ENCODE measurements around the gene PDE1A.
"Not testable (repeated sequence)": the region's sequence is repeated elsewhere in the genome, so short reads cannot be mapped to it uniquely, and the experiment has no call there.

PDE1A gene

DNA sequence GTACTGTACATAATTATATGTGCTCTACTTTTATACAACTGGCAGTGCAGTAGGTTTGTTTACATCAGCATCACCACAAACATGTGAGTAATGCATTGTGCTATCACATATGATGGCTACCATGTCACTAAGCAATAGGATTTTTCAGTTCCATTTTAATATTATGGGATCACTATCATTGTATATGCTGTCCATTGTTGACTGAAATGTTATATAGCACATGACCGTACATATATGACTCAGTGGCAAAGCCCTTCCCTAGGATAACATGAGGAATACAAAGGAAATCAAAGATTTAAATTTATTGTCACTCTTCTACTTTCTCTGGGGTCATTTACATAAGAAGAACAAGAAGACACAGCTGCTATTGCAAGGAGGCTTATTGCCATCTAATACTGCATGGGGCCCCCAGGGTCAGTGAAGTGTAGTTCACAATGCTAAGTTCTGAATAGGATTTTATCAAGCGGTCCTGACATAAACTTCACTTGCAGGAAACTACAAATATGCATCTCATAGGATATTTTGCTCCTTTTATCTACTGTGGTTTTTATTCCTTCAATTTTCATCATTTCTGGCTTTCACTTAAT is 21.8 kb downstream of the PDE1A start:
- no peak for DNase-seq

DNA sequence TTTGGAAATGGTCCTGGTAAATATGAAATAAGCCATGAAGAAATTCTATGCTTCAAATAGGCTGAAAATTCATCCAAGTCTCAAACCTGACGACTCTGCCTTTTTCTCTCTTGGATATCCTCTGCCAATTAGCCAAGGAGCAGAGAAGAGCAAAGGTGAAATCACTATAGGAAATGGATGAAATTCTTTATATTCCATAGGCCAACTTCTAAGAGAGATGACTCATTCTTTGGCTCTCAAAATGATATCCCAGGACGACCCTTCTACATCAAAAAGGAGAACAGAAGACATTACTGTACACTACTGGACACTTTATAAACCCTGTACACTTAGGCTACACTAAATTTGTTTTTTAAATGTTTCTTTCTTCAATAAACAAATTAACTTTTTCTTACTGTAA is 22.7 kb downstream of the PDE1A start:
- DNase-seq: no peak

DNA sequence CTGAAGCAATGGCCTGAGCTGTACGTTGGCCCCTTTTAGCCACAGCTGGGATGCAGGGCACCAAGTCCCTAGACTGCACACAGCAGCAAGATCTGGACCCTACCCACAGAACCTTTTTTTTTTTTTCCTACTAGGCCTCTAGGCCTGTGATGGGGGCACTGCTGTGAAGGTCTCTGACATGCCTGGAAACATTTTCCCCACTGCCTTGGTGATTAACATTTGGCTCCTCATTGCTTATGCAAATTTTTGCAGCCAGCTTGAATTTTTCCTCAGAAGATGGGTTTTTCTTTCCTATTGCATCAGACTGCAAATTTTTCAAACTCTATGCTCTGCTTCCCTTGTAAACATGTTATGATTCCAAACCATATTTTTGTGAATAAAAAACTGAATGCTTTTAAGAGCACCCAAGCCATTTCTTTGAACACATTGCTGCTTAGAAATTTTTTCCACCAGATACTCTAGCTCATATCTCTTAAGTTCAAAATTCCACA is 33.5 kb downstream of the PDE1A start:
- no peak for DNase-seq

DNA sequence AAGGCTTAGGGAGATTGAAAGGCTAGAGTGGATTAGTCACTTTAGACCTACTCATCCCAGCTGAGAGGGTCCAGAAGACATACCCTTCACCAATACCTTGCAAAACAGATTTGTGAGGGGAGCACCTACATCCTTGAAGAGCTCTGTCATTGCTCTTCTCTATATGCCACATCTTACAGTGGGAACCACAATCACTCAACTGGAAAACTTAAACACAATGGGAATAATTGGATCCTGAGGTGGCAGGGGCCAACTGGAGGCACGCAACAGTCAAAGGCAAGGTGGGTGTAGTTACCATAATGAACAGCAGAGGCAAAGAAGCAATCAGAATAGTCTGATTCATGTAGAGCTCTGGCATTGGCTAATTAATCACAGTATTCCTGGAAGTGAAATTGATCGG is 35.4 kb downstream of the PDE1A start:
- DNase-seq: no peak

DNA sequence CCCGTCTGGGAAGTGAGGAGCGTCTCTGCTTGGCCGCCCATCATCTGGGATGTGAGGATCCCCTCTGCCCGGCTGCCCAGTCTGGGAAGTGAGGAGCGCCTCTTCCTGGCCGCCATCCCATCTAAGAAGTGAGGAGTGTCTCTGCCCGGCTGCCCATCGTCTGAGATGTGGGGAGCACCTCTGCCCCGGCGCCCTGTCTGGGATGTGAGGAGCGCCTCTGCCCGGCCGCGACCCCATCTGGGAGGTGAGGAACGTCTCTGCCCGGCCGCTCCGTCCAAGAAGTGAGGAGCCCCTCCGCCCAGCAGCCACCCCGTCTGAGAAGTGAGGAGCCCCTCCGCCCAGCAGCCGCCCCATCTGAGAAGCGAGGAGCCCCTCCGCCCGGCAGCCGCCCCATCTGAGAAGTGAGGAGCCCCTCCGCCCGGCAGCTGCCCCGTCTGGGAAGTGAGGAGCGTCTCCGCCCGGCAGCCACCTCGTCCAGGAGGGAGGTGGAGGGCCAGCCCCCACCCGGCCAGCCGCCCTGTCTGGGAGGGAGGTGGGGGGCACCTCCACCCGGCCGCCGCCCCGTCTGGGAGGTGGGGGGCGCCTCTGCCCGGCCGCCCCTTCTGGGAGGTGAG is 40.5 kb downstream of the PDE1A start:
- DNase-seq: not testable (repeated sequence)

DNA sequence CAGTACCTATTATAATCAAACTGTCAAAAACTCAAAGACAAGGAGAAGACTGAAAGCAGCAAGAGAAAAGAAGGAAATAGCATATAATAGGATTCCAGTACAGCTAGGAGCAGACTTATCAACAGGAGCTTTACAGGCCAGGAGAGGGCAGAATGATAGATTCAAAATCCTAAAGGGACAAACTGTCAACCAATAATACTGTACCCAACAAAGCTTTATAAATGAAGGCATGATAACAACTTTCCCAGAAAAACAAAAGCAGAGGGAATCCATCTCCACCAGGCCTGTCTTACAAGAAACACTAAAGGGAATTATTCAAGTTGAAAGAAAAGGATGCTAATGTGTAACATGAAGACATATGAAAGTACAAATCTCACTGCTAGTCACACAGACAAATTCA is 42.0 kb downstream of the PDE1A start:
- no peak for DNase-seq

DNA sequence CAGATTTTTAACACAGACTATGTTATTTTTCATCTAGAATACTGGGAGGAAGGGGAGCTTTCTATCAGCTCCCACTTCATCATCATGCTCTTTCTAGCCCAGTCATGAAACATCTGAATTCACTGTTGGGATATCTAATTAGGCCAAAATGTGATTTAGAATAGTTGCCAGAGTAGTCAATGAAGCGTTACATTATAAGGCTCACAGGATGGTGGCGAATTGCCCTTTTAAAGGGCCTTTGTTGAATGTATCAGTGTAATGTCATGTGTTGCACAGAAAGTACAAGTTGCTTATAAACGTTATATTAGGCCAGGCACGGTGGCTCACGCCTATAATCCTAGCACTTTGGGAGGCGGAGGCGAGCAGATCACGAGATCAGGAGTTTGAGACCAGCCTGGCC is 45.6 kb downstream of the PDE1A start:
- no peak for DNase-seq

DNA sequence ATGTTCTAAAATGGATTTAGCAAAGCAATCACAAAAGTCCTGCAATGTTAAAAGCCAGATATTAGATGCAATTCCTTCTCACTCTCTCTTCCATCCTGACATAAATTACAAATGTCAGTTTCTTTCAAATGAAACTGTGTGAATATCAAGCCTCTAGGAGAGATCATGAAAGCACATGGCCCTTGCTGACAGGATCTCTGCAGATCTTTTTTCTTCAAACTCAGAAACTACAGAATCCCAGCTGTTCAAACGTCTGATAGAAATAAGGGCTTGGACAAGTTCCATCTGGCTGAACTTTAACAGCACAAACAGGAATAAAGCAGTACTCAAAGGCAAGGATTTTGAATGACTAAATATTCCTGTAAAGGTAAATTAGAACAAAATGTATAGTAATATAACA is 47.6 kb downstream of the PDE1A start:
- no peak for DNase-seq

DNA sequence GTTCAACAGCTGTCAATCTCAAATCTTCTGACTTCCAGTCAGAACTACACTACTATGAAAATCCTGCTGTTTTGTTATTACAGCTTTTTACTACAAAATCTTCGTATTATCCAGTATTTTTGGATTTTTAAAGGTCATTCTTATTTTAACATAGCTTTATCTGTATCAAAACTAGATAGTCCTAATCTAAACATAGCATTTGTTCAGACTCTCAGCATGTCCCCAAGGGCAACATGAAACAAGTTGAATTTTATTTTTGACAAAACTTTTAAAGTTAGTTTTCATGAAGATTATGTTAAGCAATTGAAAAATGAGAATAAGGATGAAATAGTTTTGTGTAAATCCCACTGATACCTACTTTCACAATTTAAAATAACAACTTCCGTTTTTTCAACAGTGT is 48.1 kb downstream of the PDE1A start:
- no peak for DNase-seq

DNA sequence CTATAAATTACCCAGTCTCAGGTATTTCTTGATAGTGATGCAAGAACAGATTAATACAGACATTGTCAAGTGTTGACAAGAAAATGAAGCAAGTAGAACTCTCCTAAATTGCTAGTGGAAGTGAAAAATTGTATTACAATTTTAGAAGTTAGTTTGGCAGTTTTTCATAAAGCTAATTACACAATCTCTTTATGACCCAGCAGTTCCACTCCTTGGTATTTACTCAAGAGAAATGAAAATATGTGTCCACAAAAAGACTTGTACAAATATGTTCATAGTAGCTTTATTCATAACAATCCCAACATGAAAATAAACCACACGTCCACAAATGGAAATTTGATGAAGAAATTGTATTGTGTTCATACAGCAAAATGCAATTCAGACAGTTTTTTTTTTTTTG is 49.4 kb downstream of the PDE1A start:
- no peak for DNase-seq

DNA sequence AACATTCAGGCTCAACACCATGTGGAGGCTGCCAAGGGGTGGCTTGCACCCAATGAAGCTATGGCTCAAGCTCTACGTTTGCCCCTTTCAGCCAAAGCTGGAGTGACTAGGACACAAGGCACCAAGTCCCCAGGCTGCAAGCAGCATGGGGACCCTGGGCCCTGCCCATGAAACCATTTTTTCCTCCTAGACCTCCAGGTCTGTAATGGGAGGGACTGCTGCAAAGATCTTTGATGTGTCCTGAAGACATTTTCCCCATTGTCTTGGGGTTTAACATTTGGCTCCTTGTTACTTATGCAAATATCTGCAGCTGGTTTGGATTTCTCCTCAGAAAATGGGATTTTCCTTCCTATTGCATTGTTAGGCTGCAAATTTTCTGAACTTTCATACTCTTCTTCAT is 51.0 kb downstream of the PDE1A start:
- no peak for DNase-seq

DNA sequence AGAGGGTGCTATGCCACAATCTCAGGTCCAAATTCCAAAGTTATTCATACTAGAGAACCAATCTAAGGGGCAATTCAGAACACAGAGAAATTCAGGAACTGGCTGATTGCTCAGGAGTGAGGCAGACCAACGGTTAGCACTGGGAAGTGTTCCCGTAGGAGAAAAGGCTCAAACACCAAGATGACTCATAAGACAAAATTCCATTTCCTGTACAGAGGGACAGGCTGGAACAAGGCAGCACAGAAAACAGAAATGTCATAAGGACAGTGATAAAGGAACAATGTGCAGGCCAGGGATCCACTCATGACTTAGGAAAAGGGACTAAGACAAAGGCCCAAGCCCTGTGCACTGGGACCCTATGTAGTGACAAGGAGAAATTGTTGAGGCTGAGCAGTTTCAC is 54.2 kb downstream of the PDE1A start:
- DNase-seq: no peak

DNA sequence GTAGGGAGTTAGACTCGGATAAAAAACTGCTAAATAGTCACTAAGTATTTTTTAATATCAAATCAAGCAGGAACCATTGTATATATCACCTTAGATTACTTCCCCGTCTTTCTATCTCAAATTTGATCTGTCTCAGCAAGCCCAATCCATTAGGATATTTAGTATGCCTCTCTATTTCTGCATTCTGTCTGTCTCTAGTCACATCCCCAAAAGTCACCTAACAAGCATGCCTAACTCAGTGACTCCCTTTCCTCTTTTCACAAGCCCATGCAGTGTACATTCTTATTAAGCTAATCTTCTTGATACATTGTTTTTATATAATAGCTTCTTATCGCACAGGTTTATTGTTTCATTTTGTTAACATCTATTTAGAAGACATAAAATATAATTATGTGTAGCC is 57.8 kb downstream of the PDE1A start:
- DNase-seq: no peak

DNA sequence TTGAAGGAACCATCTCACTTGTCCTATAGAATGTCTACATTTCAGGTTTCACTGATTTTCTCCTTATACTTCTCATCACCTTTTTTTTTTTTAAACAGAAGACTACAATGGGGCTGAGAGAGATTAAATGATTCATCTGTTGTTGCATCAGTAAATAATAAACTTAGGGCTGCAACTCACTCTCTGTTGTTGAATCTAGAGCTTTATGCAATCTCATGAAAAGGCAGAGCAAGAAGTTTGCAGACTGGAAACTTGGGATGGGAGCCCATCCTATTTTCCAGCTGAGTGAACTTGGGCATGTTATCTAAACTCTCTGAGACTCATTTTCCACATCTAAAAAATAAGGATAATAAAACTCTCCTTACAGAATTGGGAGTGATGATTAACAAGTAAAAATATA is 58.4 kb downstream of the PDE1A start:
- DNase-seq: no peak

DNA sequence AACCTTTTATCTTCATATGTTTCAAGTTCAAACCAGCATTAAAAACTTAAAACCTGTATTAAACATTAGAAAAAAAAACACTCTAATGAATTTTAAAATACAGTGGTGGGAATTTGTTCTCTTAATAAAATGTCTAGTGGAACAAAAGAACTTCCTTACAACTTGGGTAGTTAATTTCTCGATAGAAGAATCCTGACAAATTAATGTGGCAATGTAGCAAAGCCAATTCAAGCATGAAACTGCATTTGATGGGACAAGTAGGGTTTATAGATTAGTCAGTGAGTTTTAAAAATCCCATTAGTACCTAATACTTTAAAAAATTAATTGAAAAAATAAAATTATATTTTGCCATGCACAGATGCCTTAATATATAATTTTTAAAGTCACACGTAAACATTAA is 59.4 kb downstream of the PDE1A start:
- DNase-seq: no peak

DNA sequence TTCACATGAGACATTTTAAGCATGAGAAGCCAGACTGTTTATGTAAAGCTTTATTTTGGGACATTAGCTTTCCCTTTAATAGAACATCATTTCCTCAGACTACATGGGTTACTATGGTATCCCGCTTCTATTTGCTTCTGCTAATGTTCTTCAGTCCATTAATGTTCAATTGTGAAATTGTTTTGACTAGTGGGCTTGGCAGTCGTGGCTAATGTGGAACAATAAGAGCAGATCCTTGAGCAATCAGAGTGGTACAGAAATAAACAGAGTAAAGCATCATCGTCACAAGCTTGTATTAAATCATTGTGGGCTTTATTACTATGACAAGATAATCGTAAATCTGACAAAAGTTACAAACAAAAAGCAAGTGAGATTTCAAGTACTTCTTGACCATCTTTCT is 60.2 kb downstream of the PDE1A start:
- DNase-seq: no peak

DNA sequence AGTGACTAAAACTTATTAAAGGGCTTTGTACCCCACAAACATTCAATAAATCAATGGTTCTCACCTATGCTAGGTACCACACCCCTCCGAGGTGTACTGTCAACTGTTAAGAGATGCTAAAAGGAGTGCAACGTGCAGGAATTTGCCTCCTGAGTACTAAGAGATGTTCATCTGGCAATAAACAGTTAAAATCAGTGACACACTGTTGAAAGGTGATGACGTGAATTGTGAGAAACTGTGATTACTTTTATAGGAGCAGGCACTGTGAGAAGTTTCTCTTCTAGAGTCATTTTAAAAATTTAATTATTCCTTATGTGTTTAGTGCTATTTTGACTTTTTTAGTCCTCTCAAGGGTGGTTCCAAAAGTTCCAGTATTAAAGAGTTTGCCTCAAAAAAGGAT is 61.0 kb downstream of the PDE1A start:
- DNase-seq: no peak

DNA sequence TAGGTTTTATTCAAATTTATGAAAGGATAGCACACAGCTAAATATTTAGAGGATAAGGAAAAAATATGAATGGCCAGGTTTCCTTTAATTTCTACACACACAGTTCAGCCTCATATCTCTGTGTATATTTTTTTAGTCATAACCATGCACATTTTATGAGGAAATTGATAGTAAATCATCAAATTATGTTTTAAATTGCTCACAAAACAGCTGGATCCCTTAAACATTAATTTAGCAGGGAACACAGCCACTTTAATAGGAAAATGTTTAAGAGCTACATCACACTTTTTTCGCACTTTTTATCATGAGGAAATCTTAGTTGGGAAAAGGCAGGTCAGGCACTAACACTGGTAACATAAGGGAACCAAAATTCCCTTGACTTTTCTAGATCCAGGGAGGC is 65.4 kb downstream of the PDE1A start:
- DNase-seq: no peak

DNA sequence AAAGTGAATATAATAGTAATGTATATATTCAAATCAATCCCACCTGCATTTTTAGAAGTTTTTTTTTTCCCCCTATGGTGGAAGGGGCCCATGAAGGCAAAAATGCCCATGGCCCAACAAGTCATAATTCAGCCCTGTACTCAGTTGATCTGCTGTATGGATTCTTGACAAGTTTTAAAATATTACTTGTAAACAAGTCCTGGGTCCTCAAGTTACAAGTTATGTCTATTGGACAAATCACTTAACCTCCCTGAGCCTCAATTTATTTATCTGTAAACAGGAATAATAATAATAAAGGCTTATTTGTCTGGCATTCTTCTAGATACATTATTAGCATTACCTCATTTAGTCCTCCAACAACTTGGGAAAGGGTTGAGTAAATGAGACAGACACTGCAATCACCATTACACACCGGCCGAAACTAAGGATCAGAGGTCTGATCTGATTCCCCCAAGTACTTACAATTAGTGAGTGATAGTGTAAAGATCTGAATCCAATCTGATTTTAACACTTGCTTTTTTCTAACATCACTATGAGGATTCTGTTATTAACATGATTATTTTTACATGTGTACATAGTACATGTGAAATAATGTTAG is 66.1 kb downstream of the PDE1A start:
- no peak for DNase-seq

DNA sequence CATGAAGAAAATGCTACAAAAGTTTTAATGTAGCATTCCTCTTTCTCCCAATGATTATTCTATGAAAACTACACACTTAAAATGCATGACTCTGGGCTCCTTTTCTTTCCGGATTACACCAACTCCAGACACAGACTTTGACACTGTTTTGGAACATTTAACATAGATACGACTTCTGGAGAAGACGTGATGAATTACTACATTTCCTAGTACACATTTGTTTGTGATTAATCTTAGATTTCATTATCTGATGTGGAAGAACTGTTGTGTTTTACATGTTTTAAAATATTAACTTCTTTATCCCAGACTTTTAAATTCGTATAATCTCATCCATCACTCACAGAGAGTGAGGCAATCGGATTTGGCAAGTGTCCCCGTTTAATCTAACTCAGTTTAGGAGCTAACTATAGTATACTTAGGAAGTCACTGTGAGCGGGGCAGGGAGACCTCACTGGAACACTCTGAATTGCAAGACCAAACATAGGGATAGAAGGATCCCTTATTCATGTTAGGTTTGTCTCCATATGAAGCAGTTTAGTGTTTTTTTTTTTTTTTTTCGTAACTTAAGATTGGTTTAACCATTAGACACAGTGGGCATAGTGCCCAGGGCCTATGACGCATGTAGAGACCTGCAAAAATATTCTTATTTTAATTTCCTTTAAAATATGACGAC is 66.7 kb downstream of the PDE1A start:
- no peak for DNase-seq

DNA sequence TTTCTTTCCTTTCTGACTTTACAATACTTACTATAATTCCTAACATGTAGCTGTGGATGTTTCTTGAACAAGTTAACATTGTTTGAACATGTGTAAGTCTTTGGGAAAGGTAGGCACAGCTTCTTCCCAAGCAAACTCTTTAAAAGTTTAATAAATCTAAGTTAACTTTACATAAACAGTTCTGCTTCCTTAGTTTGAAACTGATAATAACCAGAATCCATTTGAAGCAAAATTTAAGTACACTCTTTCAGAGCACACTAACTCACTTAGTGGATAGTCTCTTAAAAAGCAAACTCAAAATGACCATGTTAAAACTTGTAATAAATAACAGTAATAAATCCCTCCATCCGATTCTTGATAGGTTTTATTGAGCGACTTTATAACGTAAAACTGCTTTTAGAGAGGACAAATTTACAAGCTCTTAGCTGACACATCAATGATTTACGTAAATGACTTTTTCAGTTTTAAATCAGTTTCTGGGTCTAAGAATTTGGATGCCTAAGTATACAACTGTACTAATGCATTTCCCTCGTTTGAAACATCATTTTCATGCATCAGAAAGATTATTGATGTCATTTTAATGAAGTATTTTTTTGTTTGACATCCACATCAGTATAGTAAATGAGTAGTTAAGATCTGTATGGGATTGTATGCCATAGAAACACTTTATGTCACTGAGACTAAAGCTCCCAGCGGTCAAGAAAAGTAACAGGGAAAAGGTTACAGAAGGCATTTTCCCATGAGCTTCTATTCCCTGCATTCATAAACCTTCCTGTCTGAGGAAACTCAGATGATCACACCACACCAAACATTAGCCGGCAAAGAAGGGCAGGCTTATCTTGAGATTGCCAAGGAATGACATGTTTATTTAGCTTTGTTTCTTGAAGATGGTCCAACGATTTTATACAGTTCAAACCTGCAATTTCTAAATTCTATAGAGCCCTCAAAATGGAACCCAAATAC is 67.5 kb downstream of the PDE1A start:
- no peak for DNase-seq

DNA sequence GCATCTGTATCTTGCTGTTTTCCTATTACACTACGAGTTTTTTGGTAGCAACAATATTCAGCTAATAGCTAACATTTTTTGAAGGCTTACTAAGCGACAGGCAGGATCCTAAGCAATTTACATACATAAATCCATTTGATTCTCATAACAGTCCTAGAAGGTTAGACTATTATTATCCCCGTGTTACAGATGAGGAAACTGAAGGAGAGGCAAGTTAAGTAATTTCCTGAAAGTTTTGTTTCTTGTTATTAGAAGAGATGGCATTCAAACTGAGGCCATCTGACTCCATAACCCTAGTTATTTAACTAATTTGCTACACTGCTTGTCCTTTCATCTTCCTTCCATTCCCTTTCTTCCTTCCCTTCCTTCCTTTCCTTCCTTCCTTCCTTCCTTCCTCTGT is 68.2 kb downstream of the PDE1A start:
- no peak for DNase-seq

DNA sequence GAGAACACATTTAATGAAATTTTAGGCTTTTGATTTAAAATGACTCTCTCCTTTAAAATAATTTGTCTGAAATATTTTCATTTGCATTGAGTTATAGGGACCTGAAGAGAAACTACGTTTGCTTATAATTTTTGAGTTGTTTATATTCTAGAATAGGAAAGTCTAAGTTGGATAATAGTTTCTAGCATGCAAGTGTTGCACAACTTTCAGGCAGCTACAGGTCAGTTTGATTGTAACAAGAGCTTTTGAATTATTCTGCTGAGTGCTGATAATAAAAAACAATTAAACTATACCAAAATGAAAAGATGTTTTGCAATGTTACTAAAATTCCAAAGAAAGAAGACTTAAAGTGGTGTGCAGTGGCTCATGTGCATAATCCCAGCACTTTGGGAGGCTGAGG is 71.0 kb downstream of the PDE1A start:
- no peak for DNase-seq
